Skeletal muscle tissue (tissue), 5 donors: ENCODE data around the gene FKBP3. TPM values are rescaled to one million over a fixed set of nuclear protein-coding genes. Genes with fewer than 3 reads are reported as not detected.

Experiments
- H3K27ac ChIP-seq: one replicate; pipeline ENCODE4 v1.7.0; 2013; ENCODE audit warnings: mild to moderate bottlenecking, low read depth, low read length, inconsistent platforms
- H3K27me3 ChIP-seq, 3 donors: one replicate each; pipeline ENCODE4 v1.7.0; 2013; ENCODE audit warnings: low read length in 3 of 3; ENCODE audit not compliant: control insufficient read depth in 3 of 3, insufficient read depth in 3 of 3
- H3K36me3 ChIP-seq, 3 donors: one replicate each; pipeline ENCODE4 v1.7.0; 2013; ENCODE audit warnings: low read length in 3 of 3; ENCODE audit not compliant: control insufficient read depth in 3 of 3, insufficient read depth in 3 of 3
- H3K4me1 ChIP-seq, 3 donors: one replicate each; pipeline ENCODE4 v1.7.0; 2013; ENCODE audit warnings: low read length in 3 of 3, mild to moderate bottlenecking in 3 of 3; ENCODE audit not compliant: control insufficient read depth in 3 of 3, insufficient read depth in 3 of 3
- H3K4me3 ChIP-seq, 3 donors: one replicate each; pipeline ENCODE4 v1.7.0; 2013; ENCODE audit warnings: low read length in 3 of 3
- H3K9ac ChIP-seq, 3 donors: one replicate each; pipeline ENCODE4 v1.7.0; 2013; ENCODE audit warnings: low read length in 3 of 3, mild to moderate bottlenecking in 3 of 3, moderate library complexity in 2 of 3, low read depth in 1 of 3
- H3K9me3 ChIP-seq, 3 donors: one replicate each; pipeline ENCODE4 v1.7.0; 2013; ENCODE audit warnings: low read length in 3 of 3; ENCODE audit not compliant: control insufficient read depth in 3 of 3
- small RNA-seq: library from RNA; depleted of rRNA; stranded (forward); fragments of <200 nt; gene quantifications from one replicate; pipeline ENCODE3, GENCODE V24; 2014
- total RNA-seq: library from RNA; depleted of rRNA; stranded (reverse); fragments of >200 nt; gene quantifications from one replicate; pipeline ENCODE4 v1.2.3, GENCODE V29; 2014
- donor health status: Osteomylitis.

Gene FKBP3
- total RNA-seq, 1 donor from 2014 or later: 67.8 TPM

DNA sequence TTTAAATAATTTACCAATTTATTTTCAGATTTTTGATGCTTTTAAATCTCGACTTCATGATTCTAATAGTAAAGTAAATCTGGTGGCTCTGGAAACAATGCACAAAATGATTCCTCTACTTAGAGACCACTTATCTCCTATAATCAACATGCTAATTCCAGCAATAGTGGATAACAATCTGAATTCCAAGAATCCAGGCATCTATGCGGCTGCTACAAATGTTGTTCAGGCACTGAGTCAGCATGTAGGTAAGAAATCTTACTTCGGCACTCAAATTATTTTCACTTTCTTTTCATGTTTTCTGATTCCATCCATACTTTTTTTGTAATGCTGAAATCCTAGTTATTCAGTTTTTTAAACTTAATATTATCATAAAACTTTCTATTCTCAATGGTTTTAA is 65.9 kb downstream of the FKBP3 start:
- peaks cover 6 to 10% (median 7%) of the 10 kb centered on the region in 3 donors for H3K4me1 ChIP-seq
- H3K27ac ChIP-seq: no peak overlapping the region
- H3K4me3 ChIP-seq: no peak overlapping the region
- H3K9me3 ChIP-seq: no peaks in the 10 kb centered on the region
- H3K9ac ChIP-seq: no peak overlapping the region
- H3K36me3 ChIP-seq: no peaks in the 10 kb centered on the region
- H3K27me3 ChIP-seq: no peaks in the 10 kb centered on the region

DNA sequence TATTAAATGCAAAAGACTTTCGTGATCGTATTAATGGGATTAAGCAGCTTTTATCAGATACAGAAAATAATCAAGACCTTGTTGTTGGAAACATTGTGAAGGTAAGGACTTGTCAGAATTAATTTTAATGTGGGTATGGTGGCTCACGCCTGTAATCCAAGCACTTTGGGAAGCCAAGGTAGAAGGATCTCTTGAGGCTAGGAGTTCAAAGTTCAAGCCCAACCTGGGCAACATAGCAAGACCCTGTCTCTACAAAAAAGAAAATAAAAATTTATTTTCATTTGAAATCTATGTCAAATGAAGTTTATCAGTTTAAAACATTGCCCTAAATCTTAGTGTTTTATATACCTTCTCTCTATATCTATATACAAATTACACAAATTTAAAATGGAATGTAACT is 67.6 kb downstream of the FKBP3 start:
- H3K4me3 ChIP-seq: no peak overlapping the region
- H3K27me3 ChIP-seq: no peaks in the 10 kb centered on the region
- H3K27ac ChIP-seq: peak overlapping the region; percentile 66
- H3K9me3 ChIP-seq: no peaks in the 10 kb centered on the region
- H3K9ac ChIP-seq: no peak overlapping the region
- no peaks in the 10 kb centered on the region for H3K36me3 ChIP-seq
- peaks cover 6 to 10% (median 7%) of the 10 kb centered on the region in 3 donors for H3K4me1 ChIP-seq

DNA sequence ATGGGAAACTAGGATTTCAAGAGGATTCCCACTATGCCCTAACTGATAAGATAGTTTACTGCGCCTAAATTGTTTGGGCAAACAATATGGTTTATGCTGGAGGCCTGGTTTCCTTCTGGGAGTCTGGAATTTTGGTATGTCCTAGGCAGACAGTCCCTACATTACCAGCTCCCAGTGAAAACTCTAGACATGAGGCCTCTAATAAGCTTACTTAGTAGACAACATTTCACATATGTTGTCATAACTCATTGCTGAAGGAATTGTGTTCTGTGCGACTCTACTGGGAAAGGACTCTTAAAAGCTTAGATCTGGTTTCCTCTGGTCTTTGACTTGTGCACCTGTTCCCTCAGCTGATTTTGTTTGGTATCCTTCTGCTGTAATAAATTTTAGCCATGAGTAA is 68.3 kb downstream of the FKBP3 start:
- peaks cover 6 to 10% (median 7%) of the 10 kb centered on the region in 3 donors for H3K4me1 ChIP-seq
- H3K27ac ChIP-seq: peak overlapping the region; percentile 66
- H3K27me3 ChIP-seq: no peaks in the 10 kb centered on the region
- H3K9ac ChIP-seq: peak overlapping the region in 1 of 3 donors; percentile 25
- H3K9me3 ChIP-seq: no peaks in the 10 kb centered on the region
- peak overlapping the region in 2 of 3 donors; percentile 14 to 45 for H3K4me3 ChIP-seq
- no peaks in the 10 kb centered on the region for H3K36me3 ChIP-seq

Small RNA genes lying within 50 kb of the gene (small RNA-seq; reads per million reads assigned to genes)
- gene RF00151: 0.14 reads per million
- 1,805 reads per million, percentile 99 among the genes with 10 or more reads in this experiment for gene SNORD127

Other genes with a start within 250 kb of the FKBP3 start
- gene KLHL28, start 172.5 kb downstream of the FKBP3 start, total RNA-seq: 24.0 TPM
- 42.3 TPM for gene TOGARAM1, start 172.3 kb downstream of the FKBP3 start, total RNA-seq
- 33.9 TPM for gene PRPF39, start 50.4 kb downstream of the FKBP3 start, total RNA-seq
- 7.3 TPM for gene FANCM, start 1.4 kb upstream of the FKBP3 start, total RNA-seq
- 14.6 TPM for gene MIS18BP1, start 118.7 kb upstream of the FKBP3 start, total RNA-seq